Measurements from ENCODE around the gene XPO4.
"Not testable (repeated sequence)": the region's sequence is repeated elsewhere in the genome, so short reads cannot be mapped to it uniquely, and the experiment has no call there.

The XPO4 gene

DNA sequence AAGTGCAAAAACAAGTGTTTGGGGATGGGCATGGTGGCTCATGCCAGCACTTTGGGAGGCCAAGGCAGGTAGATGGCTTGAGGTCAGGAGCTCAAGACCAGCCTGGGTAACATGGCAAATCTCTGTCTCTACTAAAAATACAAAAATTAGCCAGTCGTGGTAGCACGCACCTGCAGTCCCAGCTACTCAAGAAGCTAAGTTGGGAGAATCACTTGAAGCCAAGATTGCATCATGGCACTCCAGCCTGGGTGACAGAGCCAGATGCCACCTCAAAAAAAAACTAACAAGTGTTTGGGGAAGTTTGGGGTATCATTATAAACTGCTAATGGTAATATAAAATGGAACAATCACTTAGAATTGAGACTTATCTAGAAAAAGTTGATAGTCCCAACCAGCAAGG is 24.6 kb downstream of the XPO4 start:
- Histone ChIP-seq H3K27ac (no peak overlapping the region), H3K4me3 (ENCODE audit: low read depth, low read length) (no peak overlapping the region)

DNA sequence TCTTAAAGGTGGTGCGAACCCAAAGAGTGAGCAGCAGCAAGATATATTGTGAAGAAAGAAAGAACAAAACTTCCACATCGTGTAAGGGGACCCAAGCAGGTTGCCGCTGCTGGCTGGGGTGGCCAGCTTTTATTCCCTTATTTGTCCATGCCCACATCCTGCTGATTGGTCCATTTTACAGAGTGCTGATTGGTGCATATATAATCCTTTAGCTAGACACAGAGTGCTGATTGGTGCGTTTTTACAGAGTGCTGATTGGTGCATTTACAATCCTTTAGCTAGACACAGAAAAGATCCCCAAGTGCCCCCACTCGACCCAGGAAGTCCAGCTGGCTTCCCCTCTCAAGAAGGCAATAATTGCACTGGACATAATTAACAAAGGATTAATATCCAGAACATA is 25.7 kb downstream of the XPO4 start:
- H3K4me1 ChIP-seq; H3K27ac ChIP-seq; H3K4me3 ChIP-seq (ENCODE audit: low read depth, low read length); H2AFZ ChIP-seq; H3K9me3 ChIP-seq (ENCODE audit: control insufficient read depth, low read length); H3K9ac ChIP-seq; H3K4me2 ChIP-seq (ENCODE audit: low read length); H3K36me3 ChIP-seq (ENCODE audit: control insufficient read depth, insufficient read depth, low read length); H3K27me3 ChIP-seq (ENCODE audit: control insufficient read depth, insufficient read depth, low read length): not testable (repeated sequence)
- H3K79me2 ChIP-seq = peaks cover 27% of the 10 kb centered on the region

More for the DNA sequence above, 24.6 kb downstream of the XPO4 start:
- Histone ChIP-seq H3K9ac (no peak overlapping the region), H3K4me2 (ENCODE audit: low read length) (no peak overlapping the region), H3K79me2 (peaks cover 28% of the 10 kb centered on the region), H3K36me3 (ENCODE audit: control insufficient read depth, insufficient read depth, low read length) (no peaks in the 10 kb centered on the region), H3K9me3 (ENCODE audit: control insufficient read depth, low read length) (no peaks in the 10 kb centered on the region), H2AFZ (no peak overlapping the region), H3K27me3 (ENCODE audit: control insufficient read depth, insufficient read depth, low read length) (no peaks in the 10 kb centered on the region), H3K4me1 (no peaks in the 10 kb centered on the region)
- TF ChIP-seq, protein P1, sequence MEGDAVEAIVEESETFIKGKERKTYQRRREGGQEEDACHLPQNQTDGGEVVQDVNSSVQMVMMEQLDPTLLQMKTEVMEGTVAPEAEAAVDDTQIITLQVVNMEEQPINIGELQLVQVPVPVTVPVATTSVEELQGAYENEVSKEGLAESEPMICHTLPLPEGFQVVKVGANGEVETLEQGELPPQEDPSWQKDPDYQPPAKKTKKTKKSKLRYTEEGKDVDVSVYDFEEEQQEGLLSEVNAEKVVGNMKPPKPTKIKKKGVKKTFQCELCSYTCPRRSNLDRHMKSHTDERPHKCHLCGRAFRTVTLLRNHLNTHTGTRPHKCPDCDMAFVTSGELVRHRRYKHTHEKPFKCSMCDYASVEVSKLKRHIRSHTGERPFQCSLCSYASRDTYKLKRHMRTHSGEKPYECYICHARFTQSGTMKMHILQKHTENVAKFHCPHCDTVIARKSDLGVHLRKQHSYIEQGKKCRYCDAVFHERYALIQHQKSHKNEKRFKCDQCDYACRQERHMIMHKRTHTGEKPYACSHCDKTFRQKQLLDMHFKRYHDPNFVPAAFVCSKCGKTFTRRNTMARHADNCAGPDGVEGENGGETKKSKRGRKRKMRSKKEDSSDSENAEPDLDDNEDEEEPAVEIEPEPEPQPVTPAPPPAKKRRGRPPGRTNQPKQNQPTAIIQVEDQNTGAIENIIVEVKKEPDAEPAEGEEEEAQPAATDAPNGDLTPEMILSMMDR (IDR thresholded peaks at IDR 0.05) = no peak

DNA sequence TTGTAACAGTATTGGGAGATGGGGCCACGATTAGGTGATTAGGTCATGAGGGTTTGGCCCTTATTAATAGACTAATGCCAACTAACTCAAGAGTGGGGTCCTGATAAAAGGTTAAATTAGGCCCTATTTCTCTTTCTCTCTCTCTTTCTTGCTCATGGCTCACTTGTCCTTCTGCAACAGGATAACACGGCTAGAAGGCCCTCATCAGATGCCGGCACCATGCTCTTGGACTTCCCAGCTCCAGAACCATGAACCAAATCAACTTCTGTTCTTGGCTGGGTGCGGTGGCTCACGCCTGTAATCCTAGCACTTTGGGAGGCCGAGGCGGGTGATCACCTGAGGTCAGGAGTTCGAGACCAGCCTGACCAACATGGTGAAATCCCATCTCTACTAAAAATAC is 28.1 kb downstream of the XPO4 start:
- H3K36me3 ChIP-seq (ENCODE audit: control insufficient read depth, insufficient read depth, low read length); H3K9me3 ChIP-seq (ENCODE audit: control insufficient read depth, low read length); H2AFZ ChIP-seq; H3K27ac ChIP-seq; H3K9ac ChIP-seq; H3K4me3 ChIP-seq (ENCODE audit: low read depth, low read length); H3K4me1 ChIP-seq; H3K27me3 ChIP-seq (ENCODE audit: control insufficient read depth, insufficient read depth, low read length); H3K4me2 ChIP-seq (ENCODE audit: low read length): not testable (repeated sequence)
- H3K79me2 ChIP-seq = peaks cover 24% of the 10 kb centered on the region

DNA sequence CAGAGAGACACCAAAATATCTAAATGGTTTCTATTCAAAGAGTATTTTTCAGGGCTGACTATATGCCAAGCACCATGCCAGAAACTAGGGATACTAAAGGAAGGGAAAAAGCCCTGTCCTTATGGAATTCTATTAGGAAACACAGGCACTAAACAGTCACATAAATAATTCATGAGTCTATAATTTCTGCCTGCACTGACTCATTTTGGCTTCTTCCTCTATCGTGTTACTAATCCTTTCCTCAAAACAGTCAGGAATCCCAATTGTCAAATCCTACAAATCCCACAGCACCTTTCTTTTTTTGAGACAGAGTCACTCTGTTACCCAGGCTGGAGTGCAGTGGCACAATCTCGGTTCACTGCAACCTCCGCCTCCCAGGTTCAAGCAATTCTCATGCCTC is 29.2 kb downstream of the XPO4 start:
- Histone ChIP-seq H3K27ac (no peak overlapping the region), H3K36me3 (ENCODE audit: control insufficient read depth, insufficient read depth, low read length) (no peaks in the 10 kb centered on the region), H2AFZ (no peak overlapping the region), H3K27me3 (ENCODE audit: control insufficient read depth, insufficient read depth, low read length) (no peaks in the 10 kb centered on the region), H3K79me2 (peaks cover 20% of the 10 kb centered on the region), H3K4me2 (ENCODE audit: low read length) (no peak overlapping the region), H3K4me1 (no peaks in the 10 kb centered on the region), H3K9ac (no peak overlapping the region), H3K9me3 (ENCODE audit: control insufficient read depth, low read length) (no peaks in the 10 kb centered on the region), H3K4me3 (ENCODE audit: low read depth, low read length) (no peak overlapping the region)
- TF ChIP-seq, protein P1 (IDR thresholded peaks at IDR 0.05) = no peak

DNA sequence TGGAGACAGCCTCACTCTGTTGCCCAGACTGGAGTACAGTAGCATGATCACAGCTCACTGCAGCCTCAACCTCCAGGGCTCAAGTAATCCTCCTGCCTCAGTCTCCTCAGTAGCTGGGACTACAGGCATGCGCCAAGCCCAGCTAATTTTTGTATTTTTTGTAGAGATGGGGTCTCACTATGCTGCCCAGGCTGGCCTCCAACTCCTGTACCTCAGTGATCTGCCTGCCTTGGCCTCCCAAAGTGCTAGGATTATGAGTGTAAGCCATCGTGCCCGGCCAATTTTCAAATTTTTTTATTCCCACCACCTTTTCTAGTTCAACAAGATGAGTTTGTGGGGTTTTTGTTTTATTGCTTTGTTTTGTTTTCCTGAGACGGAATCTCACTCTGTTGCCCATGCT is 31.7 kb downstream of the XPO4 start:
- Histone ChIP-seq H3K9ac (no peak overlapping the region), H3K36me3 (ENCODE audit: control insufficient read depth, insufficient read depth, low read length) (no peaks in the 10 kb centered on the region), H3K4me1 (no peaks in the 10 kb centered on the region), H3K4me3 (ENCODE audit: low read depth, low read length) (no peak overlapping the region), H3K4me2 (ENCODE audit: low read length) (no peak overlapping the region), H3K9me3 (ENCODE audit: control insufficient read depth, low read length) (no peaks in the 10 kb centered on the region), H3K27ac (no peak overlapping the region), H3K79me2 (peaks cover 16% of the 10 kb centered on the region), H3K27me3 (ENCODE audit: control insufficient read depth, insufficient read depth, low read length) (no peaks in the 10 kb centered on the region), H2AFZ (no peak overlapping the region)
- TF ChIP-seq, protein P1 (IDR thresholded peaks at IDR 0.05) = no peak

DNA sequence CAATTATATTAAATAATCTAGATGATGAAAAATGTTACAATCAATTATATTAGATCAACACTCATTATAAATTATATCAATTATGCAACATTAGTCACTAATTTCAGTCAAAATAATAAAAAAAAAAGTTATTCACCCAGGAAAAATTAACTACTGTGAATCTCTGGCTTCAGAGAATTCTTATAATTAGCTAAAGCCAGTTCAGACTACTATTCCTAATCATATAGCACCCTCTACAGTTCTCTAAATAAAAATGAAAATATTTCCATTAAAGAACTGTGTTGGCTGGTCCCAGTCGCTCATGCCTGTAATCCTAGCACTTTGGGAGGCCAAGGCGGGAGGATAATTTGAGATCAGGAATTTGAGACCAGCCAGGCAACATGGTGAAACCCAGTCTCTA is 33.0 kb downstream of the XPO4 start:
- TF ChIP-seq, protein P1 (IDR thresholded peaks at IDR 0.05) = no peak
- Histone ChIP-seq H3K36me3 (ENCODE audit: control insufficient read depth, insufficient read depth, low read length) (no peaks in the 10 kb centered on the region), H3K27ac (no peak overlapping the region), H3K27me3 (ENCODE audit: control insufficient read depth, insufficient read depth, low read length) (no peaks in the 10 kb centered on the region), H3K4me3 (ENCODE audit: low read depth, low read length) (no peak overlapping the region), H3K4me1 (no peaks in the 10 kb centered on the region), H3K4me2 (ENCODE audit: low read length) (no peak overlapping the region), H3K9ac (no peak overlapping the region), H3K79me2 (peaks cover 9% of the 10 kb centered on the region), H3K9me3 (ENCODE audit: control insufficient read depth, low read length) (no peaks in the 10 kb centered on the region), H2AFZ (no peak overlapping the region)

All from parathyroid adenoma (tissue), 2 donors.